Hepatocyte (in vitro differentiated cells): Measurements from ENCODE around the gene LPCAT3. TPM values are rescaled to one million over a fixed set of nuclear protein-coding genes. Genes with fewer than 3 reads are reported as not detected.

Experiments used
- DNase-seq: peaks from one replicate; pipeline ENCODE4 v3.0.0-alpha.2; 2016; ENCODE audit warnings: low spot score
- H2AFZ ChIP-seq: fragments of 200-600 bp; sonication (generic); 2 replicates; pipeline ENCODE4 v1.6.0; 2016; ENCODE audit warnings: antibody characterized with exemption, mild to moderate bottlenecking
- H3K27ac ChIP-seq: fragments of 200-600 bp; sonication (generic); 2 replicates; pipeline ENCODE4 v1.5.1; 2016; ENCODE audit warnings: mild to moderate bottlenecking
- H3K27me3 ChIP-seq: fragments of 200-600 bp; sonication (generic); 2 replicates; pipeline ENCODE4 v1.6.1; 2016
- H3K36me3 ChIP-seq: fragments of 200-600 bp; sonication (generic); replicated peaks from 2 replicates; pipeline ENCODE4 v1.5.1; 2016; ENCODE audit warnings: low read depth; ENCODE audit not compliant: insufficient read depth
- H3K4me1 ChIP-seq: fragments of 200-600 bp; sonication (generic); 2 replicates; pipeline ENCODE4 v1.5.1; 2016; ENCODE audit warnings: mild to moderate bottlenecking, moderate library complexity; ENCODE audit not compliant: insufficient read depth
- H3K4me2 ChIP-seq: fragments of 200-600 bp; sonication (generic); 2 replicates; pipeline ENCODE4 v1.6.0; 2016
- H3K4me3 ChIP-seq: fragments of 200-600 bp; sonication (generic); 2 replicates; pipeline ENCODE4 v1.5.1; 2016; ENCODE audit warnings: mild to moderate bottlenecking
- H3K79me2 ChIP-seq: fragments of 200-600 bp; sonication (generic); 2 replicates; pipeline ENCODE4 v1.6.0; 2017; ENCODE audit warnings: mild to moderate bottlenecking
- H3K9me2 ChIP-seq: fragments of 200-600 bp; sonication (generic); replicated peaks from 2 replicates; pipeline ENCODE4 v1.6.0; 2017; ENCODE audit warnings: mild to moderate bottlenecking; ENCODE audit not compliant: insufficient read depth
- H3K9me3 ChIP-seq: fragments of 200-600 bp; sonication (generic); 2 replicates; pipeline ENCODE4 v1.5.1; 2016; ENCODE audit warnings: low read depth, mild to moderate bottlenecking
- H4K20me1 ChIP-seq: fragments of 200-600 bp; sonication (generic); 2 replicates; pipeline ENCODE4 v1.6.0; 2016; ENCODE audit warnings: mild to moderate bottlenecking; ENCODE audit not compliant: insufficient read depth, poor library complexity, severe bottlenecking
- CTCF ChIP-seq: fragments of 200-600 bp; sonication (generic); IDR thresholded peaks from 2 replicates; pipeline ENCODE4 v1.5.1; 2016; ENCODE audit warnings: antibody characterized with exemption, mild to moderate bottlenecking; ENCODE audit not compliant: poor library complexity
- EZH2 ChIP-seq: fragments of 200-600 bp; sonication (generic); IDR thresholded peaks from 2 replicates; pipeline ENCODE4 v1.6.1; 2016; ENCODE audit warnings: antibody characterized with exemption, mild to moderate bottlenecking, borderline replicate concordance
- EZH2phosphoT487 ChIP-seq: fragments of 200-600 bp; sonication (generic); IDR thresholded peaks from one replicate; pipeline ENCODE4 v1.6.1; 2018; ENCODE audit warnings: antibody characterized with exemption, mild to moderate bottlenecking, low read depth, moderate library complexity; ENCODE audit not compliant: unreplicated experiment, severe bottlenecking
- WGBS: methylation state at CpG from one replicate; pipeline ENCODE4 v1.1.6; 2016; ENCODE audit warnings: low lambda C conversion rate; ENCODE audit errors: missing lambda C conversion rate; 5-methylcytosine and 5-hydroxymethylcytosine counted together
- polyA plus RNA-seq: library from polyadenylated mRNA; unstranded; fragments of >200 nt; fragmentation: Nextera tagmentation; extraction: Ambion mirVana; gene quantifications from 2 replicates; pipeline ENCODE4 v1.2.1, GENCODE V29; 2016
- total RNA-seq: library from RNA; depleted of rRNA; stranded (reverse); fragments of >200 nt; gene quantifications from 2 replicates; pipeline ENCODE4 v1.2.3, GENCODE V29; 2014

The LPCAT3 gene
- total and polyA plus RNA-seq, 2 experiments from 2014 or later = 78.6 to 119 TPM

DNA sequence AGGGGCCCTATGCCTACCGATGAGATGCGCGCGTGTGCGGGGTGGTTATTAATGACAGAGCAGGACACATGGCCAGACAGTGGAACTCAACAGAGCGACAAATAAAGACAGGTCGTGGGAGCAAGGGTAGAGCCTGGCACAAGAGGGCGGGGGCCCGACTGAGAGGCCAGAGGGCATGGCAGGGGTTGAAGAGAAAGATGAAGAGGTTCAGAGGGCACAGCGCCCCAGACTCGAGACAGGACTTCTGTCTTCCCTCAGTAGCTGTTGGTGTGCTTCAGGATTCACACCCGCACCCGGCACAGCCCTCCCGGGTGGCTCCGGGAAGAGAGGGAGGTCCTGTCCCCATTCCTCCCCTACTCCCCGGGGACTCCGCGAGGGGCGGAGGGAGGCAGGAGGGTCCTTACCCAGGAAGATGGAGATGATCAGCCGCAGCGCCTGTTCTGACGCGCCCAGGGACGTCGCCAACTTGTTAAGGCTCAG is 366 bp downstream of the LPCAT3 start:
- no peaks in the 10 kb centered on the region for H3K27me3 ChIP-seq
- peaks cover 46% of the 10 kb centered on the region for H3K79me2 ChIP-seq
- H4K20me1 ChIP-seq = no peaks in the 10 kb centered on the region
- no peaks in the 10 kb centered on the region for H3K9me3 ChIP-seq
- H3K9me2 ChIP-seq = no peaks in the 10 kb centered on the region
- 2% methylated on average over 25 of the region's 25 CpGs for WGBS
- peak overlapping the region; percentile 90 for H3K27ac ChIP-seq
- no peak for DNase-seq
- peaks cover 14% of the 10 kb centered on the region for H3K4me1 ChIP-seq
- peak overlapping the region; percentile 58 for H3K4me3 ChIP-seq
- TF ChIP-seq EZH2phosphoT487 = no peak
- no peak for TF ChIP-seq CTCF
- TF ChIP-seq EZH2 = no peak
- peak overlapping the region; percentile 63 for H2AFZ ChIP-seq
- no peaks in the 10 kb centered on the region for H3K36me3 ChIP-seq
- H3K4me2 ChIP-seq = peak overlapping the region; percentile 85

GRCh38 chr12:7016958-7017571 is 1.2 kb downstream of the LPCAT3 start:
- H3K4me3 ChIP-seq = peak overlapping the region; percentile 58
- no peaks in the 10 kb centered on the region for H3K27me3 ChIP-seq
- H3K4me2 ChIP-seq = peak overlapping the region; percentile 85
- H3K9me2 ChIP-seq = no peaks in the 10 kb centered on the region
- H4K20me1 ChIP-seq = no peaks in the 10 kb centered on the region
- H3K27ac ChIP-seq = peak overlapping the region; percentile 90
- H3K4me1 ChIP-seq = peaks cover 17% of the 10 kb centered on the region
- H3K36me3 ChIP-seq = no peaks in the 10 kb centered on the region
- H3K9me3 ChIP-seq = no peaks in the 10 kb centered on the region
- DNase-seq = no peak
- WGBS = 47% methylated on average over 6 of the region's 6 CpGs
- no peak for TF ChIP-seq CTCF
- no peak for TF ChIP-seq EZH2
- no peak for TF ChIP-seq EZH2phosphoT487
- no peak overlapping the region for H2AFZ ChIP-seq
- peaks cover 50% of the 10 kb centered on the region for H3K79me2 ChIP-seq

DNA sequence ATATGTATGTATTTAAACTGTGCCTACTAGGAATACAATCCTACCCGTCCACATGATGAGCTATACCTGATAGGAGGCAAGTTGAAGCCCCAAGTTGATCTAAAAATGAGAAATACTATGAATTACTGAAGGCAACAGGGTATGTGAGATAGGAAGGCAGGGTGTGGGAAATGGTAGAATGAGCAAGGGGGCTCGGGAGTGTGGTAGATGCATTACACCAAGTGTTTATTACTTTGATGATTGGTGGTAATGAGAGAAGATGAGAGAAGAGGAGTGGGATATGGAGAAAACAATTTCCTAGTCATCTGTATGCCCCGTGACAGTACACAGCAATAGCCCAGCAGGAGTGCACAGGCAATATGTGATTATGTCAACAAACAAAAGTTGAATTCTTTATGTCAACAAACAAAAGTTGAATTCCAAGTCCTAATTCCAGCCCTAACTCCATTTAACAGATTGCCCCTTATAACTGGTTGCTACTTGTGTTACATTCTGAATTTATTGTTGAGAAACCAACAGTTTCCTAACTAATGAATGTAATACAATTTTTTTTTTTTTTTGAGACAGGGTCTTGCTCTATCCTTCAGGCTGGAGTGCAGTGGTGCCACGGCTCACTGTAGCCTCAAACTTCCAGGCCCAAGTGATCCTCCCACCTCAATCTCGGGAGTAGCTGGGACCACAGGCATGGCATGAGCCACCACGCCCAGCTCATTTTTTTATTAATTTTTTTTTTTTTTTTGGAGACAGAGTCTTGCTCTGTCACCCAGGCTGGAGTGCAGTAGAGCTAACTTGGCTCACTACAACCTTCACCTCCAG is 2.5 kb downstream of the LPCAT3 start:
- Histone ChIP-seq H3K27ac (no peak overlapping the region), H3K4me1 (peaks cover 17% of the 10 kb centered on the region), H3K79me2 (peaks cover 55% of the 10 kb centered on the region), H3K4me2 (peak overlapping the region; percentile 85), H3K9me3 (no peaks in the 10 kb centered on the region), H3K4me3 (no peak overlapping the region), H3K9me2 (no peaks in the 10 kb centered on the region), H4K20me1 (no peaks in the 10 kb centered on the region), H3K36me3 (no peaks in the 10 kb centered on the region), H3K27me3 (no peaks in the 10 kb centered on the region), H2AFZ (no peak overlapping the region)
- 83% methylated on average over 6 of the region's 6 CpGs for WGBS
- no peak for TF ChIP-seq EZH2
- TF ChIP-seq EZH2phosphoT487 = no peak
- TF ChIP-seq CTCF = no peak
- DNase-seq = no peak
